Midbrain (tissue), 1 donor: ENCODE data around the gene TGFBR3.
"Not testable (repeated sequence)": the region's sequence is repeated elsewhere in the genome, so short reads cannot be mapped to it uniquely, and the experiment has no call there.

ENCODE experiments used
- DNase-seq: peaks from one replicate; lab custom pipeline; 2025; lab: John Stamatoyannopoulos, UW

TGFBR3 gene

DNA sequence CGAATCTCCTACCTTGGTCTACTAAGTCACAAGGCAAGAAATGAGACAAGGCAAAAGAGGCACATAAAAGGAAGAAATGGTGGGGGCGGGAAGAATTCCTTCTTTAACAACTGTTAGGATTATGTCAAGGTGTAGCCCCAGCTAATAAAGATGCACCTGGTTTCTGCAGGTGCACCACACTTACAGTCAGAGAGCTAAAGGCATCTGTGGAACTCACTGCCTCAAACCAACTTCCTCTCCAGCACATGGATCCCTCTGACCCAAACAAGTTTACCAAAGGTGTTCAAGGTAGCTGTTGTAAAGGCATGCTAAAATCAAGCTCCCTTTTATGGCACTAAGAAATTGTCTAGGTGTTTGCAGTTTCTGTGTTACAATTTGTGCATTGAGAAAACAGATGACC, 38.1 kb downstream of the TGFBR3 start:
- DNase-seq, result no peak

DNA sequence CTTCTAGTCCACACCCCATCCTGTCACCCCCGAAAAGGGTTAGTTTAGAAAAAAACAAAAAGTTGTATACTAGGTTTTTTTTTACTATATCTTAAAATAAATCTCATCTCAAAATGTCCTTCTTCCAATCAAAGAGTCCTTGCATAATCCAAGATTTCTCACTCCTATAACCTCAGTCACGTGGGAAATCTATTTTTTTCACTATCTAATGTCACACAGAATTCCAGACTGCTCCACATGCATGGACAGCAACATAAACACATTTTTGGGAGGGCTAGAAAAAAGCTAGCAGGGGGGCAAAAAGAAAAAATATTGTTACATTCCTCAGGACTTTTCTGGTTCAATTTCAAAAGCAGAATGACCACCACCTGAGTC, 39.3 kb downstream of the TGFBR3 start:
- DNase-seq, result no peak

DNA sequence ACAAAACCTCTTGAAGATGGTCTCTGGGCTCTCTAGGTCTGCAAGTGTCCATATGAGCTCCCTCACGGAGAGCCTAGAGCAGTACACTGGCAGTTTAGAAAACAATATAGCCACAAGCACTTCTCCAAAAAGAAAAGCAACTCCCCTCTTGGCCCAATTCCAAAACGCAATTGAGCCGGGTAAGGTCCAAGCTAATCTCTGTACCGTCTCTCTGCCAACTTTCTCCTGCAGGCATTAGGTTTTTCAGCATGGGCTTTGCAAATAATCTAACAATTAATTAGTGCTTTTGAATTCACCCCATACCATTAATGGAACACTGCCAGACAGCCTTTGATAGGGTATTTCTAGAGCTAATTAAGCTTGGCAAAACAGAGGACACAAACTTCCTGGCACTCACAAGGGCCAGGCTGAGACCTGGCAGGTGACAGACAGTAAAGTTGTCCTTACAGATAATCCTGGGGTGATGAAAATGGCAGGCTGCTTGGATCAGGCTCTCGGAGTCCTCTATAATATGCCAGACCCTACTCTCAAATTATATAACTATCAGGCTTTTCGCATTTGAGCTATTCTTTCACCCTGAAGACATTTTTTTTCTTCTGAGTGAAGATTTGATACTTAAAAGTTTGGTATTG, 39.8 kb downstream of the TGFBR3 start:
- peak; percentile 24 for DNase-seq

DNA sequence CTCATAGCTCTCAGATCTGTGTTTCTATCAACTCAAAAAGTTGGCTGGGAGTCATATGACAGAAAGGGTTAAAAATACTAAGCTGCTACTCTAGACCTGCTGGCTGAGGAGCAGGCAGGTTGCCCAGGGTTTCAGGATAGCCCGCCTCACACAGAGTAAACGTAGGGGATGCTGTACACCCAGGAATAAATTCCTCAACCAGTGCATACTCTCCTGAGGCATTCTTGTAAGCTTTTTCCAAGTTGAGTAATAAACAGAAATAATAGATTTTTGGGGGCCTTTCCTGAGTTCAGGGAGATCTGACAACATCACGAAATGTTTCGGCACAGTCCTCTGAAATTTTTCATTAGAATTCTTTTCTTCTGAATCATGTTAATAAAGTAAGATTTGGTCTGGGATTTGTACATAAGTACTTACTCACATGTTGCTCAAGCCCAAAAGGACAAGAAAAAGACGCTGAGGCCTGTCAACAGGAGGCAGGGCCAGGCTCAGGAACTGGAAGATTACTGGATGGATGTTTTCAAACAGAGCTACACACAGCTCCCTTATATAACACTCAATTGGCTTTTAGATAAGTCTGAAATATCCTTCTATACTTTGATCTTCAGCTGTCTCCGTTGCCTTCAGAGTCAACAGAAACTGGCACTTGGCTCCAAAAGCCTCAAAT, 41.0 kb downstream of the TGFBR3 start:
- DNase-seq, result no peak

DNA sequence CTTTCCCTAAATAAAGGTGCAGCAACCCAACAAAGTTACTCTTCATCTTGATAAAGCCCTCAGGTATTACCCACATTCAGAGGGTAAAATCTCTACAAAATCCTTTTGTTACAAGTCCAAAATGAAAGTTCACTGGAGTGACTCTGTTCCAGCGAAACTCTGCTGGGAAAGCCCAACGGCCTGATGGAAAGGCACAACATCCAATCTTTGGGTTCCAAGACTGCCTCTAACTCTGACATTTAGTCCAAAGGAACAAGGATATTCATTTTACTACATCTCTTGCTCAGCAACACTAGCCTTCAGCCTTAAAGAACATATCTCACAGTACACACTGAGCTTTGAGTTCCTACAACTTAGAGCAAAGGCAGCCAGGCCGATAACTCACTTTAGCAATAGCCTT, 42.1 kb downstream of the TGFBR3 start:
- no peak for DNase-seq

DNA sequence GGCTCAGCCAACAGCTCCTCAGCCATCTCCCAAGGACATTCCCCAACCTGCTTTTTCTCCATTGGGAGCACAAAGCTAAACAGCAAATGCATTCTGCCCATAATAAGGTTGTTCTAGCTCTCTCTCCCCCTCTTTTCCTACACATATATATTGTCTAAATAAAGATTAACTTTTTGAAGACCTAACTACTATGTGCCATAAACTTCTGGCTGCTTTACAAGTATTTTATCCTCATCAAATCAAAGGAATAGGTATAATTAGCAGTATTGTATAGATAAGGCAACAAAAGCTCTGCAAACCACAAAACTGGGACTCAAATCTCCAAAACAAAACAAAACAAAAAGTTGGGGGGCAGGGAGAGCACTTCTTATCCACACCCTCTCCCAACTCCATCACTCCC, 43.4 kb downstream of the TGFBR3 start:
- DNase-seq, result no peak

DNA sequence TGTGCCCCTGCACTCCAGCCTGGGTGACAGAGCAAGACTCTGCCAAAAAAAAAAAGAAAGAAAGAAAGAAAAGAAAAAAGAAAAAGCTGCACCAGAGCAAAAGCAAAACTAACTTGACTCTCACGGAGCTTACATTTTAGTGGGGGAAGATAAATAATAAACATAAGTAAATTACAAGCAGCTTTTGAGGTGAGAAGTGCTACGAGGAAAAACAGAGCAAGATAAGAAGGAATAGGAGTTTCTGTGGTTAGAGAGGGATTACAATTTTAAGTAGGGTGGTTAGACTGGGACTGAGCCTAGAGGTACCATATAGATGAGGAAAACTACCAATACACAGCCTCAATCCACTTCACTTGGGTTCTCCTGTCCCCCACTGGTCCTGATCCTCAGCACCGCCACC, 43.9 kb downstream of the TGFBR3 start:
- no peak for DNase-seq

DNA sequence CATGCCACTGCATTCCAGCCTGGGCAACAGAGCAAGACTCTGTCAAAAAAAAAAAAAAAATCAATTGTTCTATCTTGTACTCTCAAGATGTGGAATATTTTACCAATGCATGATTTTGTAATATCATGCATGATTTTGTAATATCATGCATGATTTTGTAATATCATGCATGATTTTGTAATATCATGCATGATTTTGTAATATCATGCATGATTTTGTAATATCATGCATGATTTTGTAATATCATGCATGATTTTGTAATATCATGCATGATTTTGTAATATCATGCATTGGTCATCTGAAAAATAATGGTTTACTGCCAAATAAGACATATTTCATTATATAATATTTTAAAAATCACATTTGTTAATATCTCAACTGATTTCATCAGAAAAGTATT, 45.7 kb downstream of the TGFBR3 start:
- not testable (repeated sequence) for DNase-seq

DNA sequence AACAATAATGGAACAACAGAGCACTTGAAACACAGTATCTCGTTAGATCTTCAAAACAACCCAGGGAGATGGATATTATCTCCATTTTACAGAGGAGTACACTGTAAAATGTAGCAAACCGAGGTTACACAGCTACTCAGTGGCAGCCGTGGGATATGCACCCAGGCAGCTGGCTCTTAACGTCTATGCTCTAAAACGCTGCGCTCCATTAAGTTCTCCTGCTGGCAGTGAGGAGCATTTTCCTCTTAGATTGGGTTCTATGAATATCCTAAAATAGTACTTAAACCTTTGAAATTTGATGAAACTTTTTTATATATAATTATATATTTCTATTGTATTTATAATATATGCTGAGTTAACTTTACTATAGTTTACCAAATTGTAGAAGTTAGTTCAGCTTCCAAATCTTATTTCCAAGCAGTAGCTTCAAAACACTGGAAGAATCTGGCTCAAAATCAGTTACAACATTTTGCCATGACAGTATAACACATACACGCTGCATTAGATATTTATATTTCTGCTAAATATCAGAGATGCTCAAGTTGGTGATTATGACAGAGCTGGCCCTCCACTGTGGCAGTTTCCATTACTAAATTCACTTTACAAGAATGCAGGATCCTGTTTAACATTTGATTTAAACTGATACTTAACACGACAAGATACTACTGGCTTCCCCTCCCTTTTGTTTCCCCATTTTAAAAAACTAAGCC, 49.5 kb downstream of the TGFBR3 start:
- DNase-seq, result no peak

DNA sequence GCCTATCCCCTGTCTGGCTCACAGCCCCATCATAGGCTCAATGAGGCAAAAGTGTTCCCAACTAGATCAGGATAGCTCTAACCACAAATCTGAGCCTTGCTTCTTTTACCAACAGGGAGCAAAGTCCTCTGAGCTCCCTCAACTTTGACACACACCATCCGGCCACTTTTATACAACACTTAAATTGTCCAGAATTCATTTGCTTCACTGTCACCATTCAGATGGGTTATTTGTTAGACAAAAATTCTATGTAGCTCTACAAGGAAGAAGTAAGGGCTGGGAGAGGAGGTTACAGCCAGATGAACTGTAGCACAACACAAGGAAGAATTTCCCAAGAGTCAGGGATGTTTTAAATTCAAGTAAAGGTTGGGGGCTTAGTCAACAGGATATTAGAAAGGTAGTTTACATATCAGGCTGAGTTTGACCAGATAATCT, 50.8 kb downstream of the TGFBR3 start:
- DNase-seq, result no peak

DNA sequence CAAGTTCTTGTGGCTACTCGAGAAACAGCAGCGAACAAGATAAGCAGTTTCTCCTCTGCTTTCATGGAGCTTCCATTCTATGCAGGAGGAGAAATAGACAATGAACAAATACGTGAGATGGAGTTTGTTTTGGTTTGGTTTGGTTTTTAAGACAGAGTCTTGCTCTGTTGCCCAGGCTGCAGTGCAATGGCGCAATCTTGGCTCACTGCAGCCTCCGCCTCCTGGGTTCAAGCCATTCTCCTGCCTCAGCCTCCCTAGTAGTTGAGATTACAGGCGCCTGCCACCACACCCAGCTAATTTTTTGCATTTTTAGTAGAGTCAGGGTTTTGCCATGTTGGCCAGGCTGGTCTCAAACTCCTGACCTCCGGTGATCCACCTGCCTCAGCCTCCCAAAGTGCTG, 51.4 kb downstream of the TGFBR3 start:
- not testable (repeated sequence) for DNase-seq

DNA sequence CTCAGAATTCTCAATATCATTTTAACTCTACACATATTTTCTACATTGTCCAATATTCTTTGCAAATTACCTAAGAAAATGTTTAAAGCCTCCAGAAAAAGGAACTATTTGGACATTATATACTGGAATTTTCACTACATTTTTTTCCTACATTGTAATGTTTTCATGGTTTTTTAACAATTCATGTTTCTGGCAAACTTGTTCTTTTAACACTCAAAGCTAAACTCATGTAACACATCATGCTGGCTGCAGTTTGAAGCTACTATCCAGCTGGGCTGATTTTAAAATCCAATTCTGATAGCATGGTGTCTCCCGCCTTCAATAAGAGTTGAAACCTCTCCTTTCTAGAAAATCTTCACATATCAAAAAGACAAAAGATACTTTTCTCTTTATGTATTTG, 52.0 kb downstream of the TGFBR3 start:
- no peak for DNase-seq

DNA sequence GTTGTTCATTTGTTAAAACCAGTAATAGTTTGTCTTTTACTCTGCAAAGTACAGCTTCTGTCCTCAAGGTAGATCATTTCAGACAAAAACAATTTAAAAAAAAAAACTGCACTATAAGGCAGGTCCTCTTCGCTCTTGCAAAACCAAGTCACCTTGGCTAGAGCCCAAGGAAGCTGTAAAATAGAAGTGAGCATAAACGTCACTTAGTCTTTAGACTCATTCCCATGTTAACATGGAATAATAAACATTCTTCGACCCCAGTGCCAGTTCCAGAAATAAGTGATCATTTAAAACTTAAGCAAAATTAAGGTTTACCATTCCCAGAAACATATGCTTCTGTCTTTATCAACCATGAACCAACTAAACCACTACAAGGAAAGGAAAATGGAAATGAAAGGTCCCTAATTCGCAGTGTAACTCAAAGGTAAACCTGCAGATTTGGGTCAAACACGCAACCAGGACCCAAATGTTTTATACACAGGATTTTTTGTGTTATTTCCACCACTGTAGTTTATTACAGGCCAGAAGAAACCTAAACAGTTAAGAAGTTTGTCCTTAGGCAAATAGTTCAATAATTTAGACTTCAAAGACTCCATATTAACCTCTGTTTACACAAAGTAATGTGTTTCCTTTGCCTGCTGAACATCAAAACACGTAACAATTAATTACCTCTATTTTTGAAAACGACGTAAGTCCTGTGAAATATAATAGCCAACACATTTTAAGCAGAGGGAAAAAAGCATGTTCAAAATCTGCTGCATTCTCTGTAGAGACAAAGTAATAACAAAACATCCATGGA, 54.6 kb downstream of the TGFBR3 start:
- DNase-seq, result no peak

DNA sequence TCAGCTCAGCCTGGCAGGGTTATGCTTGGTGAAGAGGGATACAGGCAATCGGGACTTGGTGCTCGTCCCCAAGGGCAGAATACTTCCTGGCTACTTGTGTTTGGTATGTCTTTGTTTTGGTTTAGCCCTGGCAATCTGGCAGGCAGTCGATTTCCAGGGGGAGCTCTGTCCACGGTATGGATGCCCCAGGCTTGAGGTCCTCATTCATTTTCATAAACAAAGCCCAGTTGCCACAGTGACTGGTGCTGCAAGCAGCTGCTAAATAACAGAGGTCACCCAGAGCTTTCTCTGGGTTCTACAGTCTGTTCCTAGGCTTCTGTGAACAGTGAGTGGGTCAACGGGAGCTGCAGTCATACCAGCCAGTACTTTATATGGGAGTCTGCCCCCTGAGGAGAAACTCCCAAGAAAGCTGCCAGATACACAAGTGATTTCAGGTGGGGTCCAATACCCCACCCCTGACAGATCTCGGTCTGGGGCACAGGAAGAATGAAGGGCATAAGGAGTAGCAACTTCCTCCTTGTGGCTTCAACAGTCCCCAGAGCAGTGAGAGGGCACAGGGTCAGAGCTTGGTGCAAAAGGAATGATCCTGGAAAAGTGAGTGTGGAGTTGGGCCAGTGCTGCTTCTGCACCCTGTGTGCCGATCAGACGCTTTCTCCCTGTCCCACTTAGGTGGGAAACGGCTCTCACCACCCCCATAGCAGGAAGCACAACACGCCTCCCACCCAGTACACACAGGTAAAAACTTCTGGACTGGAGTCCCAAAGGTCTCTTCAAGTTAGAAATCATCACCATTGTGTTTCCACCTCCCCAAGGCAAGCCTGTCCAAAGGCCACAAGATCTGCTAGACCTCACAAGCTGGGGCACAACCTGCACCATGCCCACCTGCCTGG, 55.5 kb downstream of the TGFBR3 start:
- peak; percentile 39 for DNase-seq

DNA sequence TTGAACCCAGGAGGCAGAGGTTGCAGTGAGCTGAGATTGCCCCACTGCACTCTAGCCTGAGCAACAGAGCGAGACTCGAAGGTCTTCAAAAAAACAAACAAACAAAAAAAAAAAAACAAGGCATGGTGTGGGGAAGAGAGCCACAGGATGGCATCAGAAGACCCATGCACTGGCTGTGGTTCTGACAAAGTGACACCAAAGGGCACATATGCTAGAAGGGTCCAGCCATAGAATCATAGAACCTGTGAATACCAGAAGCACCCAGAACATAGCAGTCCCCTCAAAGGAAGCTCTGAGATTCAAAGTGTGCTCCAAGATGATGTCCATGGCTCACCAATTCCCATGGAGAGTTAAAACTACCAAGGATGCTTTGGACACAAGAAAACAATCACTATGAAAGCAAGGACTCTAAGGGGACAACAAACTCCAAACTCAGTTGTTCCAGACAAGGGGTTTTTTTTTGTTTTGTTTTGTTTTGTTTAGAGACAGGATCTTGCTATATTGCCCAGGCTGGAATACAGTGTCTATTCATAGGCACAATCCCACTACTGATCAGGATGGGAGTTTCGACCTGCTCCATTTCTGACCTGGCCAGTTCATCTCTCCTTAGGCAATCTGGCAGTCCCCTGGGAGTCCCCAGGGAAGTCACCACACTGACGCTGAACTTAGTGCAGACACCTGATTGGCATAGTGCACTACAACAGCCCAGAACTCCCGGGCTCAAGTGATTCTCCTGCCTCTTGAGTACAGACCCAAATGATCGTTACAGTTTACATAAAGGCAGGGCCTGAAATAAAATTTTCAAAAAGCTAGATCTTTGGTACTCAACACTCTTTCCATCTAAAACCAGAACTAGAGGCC, 56.4 kb downstream of the TGFBR3 start:
- no peak for DNase-seq

DNA sequence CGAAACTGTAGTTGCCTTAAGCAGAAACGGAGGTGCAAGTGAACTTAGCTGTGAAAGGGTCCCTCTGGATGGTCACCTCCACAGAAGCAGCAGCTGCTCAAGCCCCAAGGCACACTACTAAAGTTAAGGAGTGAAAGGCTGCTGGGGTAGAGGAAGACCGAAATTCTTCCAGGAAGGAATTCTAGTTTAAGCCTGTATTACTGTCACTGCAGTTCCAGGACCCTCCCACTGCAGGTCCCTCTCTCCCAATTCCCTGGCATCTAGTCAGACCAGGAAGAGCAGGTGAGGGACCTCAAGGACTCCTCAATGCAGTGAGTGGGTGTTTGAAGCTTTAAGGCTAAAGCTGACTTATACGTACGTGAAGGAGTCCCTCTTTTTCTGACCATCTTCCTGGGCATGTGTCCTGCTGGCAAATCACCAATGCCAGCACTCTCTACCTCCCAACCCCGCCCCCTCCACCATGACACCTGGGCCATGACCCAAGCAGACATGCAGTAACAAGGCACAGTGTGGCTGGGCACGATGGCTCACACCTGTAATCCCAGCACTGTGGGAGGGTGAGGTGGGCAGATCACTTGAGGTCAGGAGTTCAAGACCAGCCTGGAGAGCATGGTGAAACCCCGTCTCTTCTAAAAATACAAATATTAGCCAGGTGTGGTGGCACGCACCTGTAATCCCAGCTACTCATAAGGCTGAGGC, 57.2 kb downstream of the TGFBR3 start:
- no peak for DNase-seq

DNA sequence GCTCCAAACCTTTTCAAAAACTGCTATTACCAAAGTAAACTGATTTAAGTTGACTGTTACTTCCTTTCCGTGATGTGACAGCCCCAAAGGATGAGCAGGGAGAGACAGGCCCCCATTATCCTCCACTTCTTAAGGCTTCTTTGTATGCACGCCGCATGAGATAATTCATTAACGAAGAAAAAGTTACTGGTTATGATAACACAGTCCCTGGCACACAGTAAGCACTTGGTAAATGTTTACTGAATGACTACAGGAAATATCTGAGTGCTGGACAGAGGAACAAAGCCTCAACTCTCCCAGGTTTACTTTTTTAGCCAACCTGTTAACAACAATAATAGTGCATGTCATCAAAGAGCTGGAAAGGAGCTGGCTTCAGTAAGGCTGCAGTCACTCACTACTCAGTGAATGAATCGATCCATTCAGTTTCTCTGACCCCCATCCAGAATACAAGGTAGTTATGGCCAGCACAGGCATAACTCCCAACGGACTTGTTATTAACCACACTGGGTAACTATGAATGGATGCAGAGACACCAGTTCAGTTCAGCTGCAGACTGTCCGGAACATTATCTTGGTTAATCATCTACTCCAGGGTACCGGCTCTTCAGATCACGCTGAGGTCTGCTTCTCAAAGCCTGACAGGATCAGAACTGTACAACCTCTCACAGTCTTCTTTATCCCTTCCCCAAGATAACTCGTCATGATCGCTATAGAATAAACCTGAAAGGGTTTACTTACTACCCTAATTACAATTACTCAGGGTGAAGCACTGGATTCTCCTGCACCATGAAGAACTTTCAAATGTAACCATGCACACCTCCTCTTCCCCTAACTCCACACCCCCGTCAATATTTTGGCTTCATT, 58.3 kb downstream of the TGFBR3 start:
- no peak for DNase-seq

DNA sequence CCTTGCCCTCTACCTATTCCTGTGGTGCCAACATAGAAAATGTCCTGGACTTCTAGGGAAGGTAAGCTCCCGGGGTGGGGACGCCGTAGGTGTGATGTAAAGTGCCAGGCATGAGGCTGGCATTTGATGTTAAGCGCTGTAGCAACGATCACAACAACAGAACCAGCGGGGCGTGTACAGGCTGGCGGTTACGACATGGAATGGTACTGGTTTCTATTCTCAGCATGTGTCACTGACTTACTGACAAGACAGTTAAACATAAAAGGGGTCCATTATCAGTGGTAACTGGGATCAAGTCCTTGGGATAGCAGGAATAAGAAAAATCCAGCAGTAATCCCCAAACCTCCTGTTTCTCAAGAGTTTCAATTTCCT, 58.9 kb downstream of the TGFBR3 start:
- DNase-seq, result no peak

DNA sequence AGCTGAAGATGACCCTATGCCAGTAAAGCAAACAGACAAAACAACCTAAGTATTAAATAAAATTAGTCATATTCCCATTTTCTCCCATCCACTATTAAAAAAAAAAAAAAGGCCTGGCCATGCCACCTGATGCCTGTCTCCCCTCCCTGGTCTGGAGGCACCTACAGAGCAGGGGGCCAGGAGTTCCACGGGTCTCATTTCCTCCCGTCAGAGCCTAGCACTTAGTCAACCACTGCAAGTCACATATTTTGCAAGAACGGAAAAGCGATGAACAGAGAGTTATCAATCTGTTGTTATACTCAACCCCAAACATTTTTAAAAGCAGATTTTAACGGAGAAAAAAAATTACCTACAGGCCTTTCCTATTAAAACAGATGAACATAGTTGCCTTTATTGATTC, 59.3 kb downstream of the TGFBR3 start:
- no peak for DNase-seq
